IMR-90 (cell line): Measurements from ENCODE around the gene ALDOB. TPM values are rescaled to one million over a fixed set of nuclear protein-coding genes. Genes with fewer than 3 reads are reported as not detected.

ENCODE experiments used
- ATAC-seq: fragments of 200-7000 bp; cut with Tn5 transposase; 2 replicates; pipeline ENCODE4 v1.9.1; 2020; ENCODE audit warnings: low read depth, mild to moderate bottlenecking, moderate library complexity
- BruUV-seq: library from RNA; stranded (reverse); fragments of 400-500 nt; replicated peaks from 2 replicates; lab custom pipeline; 2021; lab: Mats Ljungman, UMichigan
- CTCF ChIA-PET: fragments of 300-600 bp; formaldehyde crosslinking; extraction: SDS; loops from one replicate; lab custom pipeline; 2021; ENCODE audit warnings: antibody characterized with exemption; lab: Yijun Ruan, JAX
- POLR2A ChIA-PET: fragments of 300-600 bp; sonication (Branson Sonifier 250); formaldehyde crosslinking; loops from one replicate; lab custom pipeline; 2022; ENCODE audit warnings: antibody characterized with exemption; ENCODE audit not compliant: unreplicated experiment; lab: Charles Lee
- DNase-seq: peaks from one replicate; pipeline ENCODE4 v3.0.0; 2013
- H2AFZ ChIP-seq: replicated peaks from 2 replicates; pipeline ENCODE3; 2013; ENCODE audit warnings: low read length, mild to moderate bottlenecking; ENCODE audit not compliant: poor library complexity
- H2AK5ac ChIP-seq: 2 replicates; pipeline ENCODE4 v1.6.1; 2013; ENCODE audit warnings: low read depth, low read length, inconsistent platforms
- H2AK9ac ChIP-seq: replicated peaks from 2 replicates; pipeline ENCODE3; 2013; ENCODE audit warnings: mild to moderate bottlenecking, low read depth, low read length, moderate library complexity; ENCODE audit not compliant: poor library complexity
- H2BK120ac ChIP-seq: 2 replicates; pipeline ENCODE4 v1.6.1; 2013; ENCODE audit warnings: low read depth, low read length, inconsistent platforms
- H2BK15ac ChIP-seq: 3 replicates; pipeline ENCODE4 v1.6.1; 2013; ENCODE audit warnings: low read depth, low read length, inconsistent platforms
- H2BK20ac ChIP-seq: 2 replicates; pipeline ENCODE4 v1.6.1; 2013; ENCODE audit warnings: low read depth, mild to moderate bottlenecking, inconsistent platforms, low read length, moderate library complexity
- H2BK5ac ChIP-seq: 2 replicates; pipeline ENCODE4 v1.6.1; 2013; ENCODE audit warnings: mild to moderate bottlenecking, low read depth, low read length, inconsistent platforms; ENCODE audit not compliant: poor library complexity, severe bottlenecking
- H3K14ac ChIP-seq: replicated peaks from 2 replicates; pipeline ENCODE4 v1.6.1; 2013; ENCODE audit warnings: low read depth, low read length, inconsistent platforms
- H3K18ac ChIP-seq: 2 replicates; pipeline ENCODE4 v1.6.1; 2013; ENCODE audit warnings: low read depth, low read length, control low read depth
- H3K23ac ChIP-seq: 2 replicates; pipeline ENCODE4 v1.6.1; 2013; ENCODE audit warnings: low read depth, low read length, inconsistent platforms
- H3K27ac ChIP-seq: 2 replicates; pipeline ENCODE4 v1.5.1; 2013; ENCODE audit warnings: mild to moderate bottlenecking, control low read depth, low read length; ENCODE audit not compliant: insufficient read depth
- H3K27me3 ChIP-seq: 2 replicates; pipeline ENCODE4 v1.6.1; 2013; ENCODE audit warnings: low read length; ENCODE audit not compliant: control insufficient read depth, insufficient read depth
- H3K36me3 ChIP-seq: 2 replicates; pipeline ENCODE4 v1.6.1; 2013; ENCODE audit warnings: low read length, mixed read lengths; ENCODE audit not compliant: control insufficient read depth, insufficient read depth
- H3K4ac ChIP-seq: 2 replicates; pipeline ENCODE4 v1.6.1; 2013; ENCODE audit warnings: low read depth, low read length, inconsistent platforms
- H3K4me1 ChIP-seq: 2 replicates; pipeline ENCODE4 v1.6.1; 2013; ENCODE audit warnings: low read length, mixed read lengths; ENCODE audit not compliant: control insufficient read depth, insufficient read depth
- H3K4me2 ChIP-seq: 2 replicates; pipeline ENCODE4 v1.6.1; 2013; ENCODE audit warnings: low read depth, mild to moderate bottlenecking, control low read depth, low read length, moderate library complexity
- H3K4me3 ChIP-seq: 2 replicates; pipeline ENCODE4 v1.5.1; 2013; ENCODE audit warnings: low read depth, mild to moderate bottlenecking, control low read depth, low read length, moderate library complexity; ENCODE audit not compliant: insufficient read depth
- H3K56ac ChIP-seq: 2 replicates; pipeline ENCODE4 v1.6.1; 2013; ENCODE audit warnings: low read length, inconsistent platforms; ENCODE audit not compliant: insufficient read depth; ENCODE audit errors: extremely low read depth
- H3K79me1 ChIP-seq, 2 experiments: 2 replicates each; pipeline ENCODE4 v1.6.1; 2013; ENCODE audit warnings: low read length in 2 of 2, inconsistent platforms in 1 of 2, low read depth in 1 of 2
- H3K9ac ChIP-seq: 2 replicates; pipeline ENCODE4 v1.6.1; 2013; ENCODE audit warnings: low read depth, low read length, control low read depth
- H3K9me1 ChIP-seq: 2 replicates; pipeline ENCODE4 v1.6.1; 2013; ENCODE audit warnings: low read length, inconsistent platforms; ENCODE audit not compliant: insufficient read depth
- H3K9me3 ChIP-seq: 2 replicates; pipeline ENCODE4 v1.6.1; 2013; ENCODE audit warnings: low read length; ENCODE audit not compliant: control insufficient read depth, insufficient read depth
- H4K20me1 ChIP-seq: 2 replicates; pipeline ENCODE4 v1.6.1; 2013; ENCODE audit warnings: low read length, inconsistent platforms; ENCODE audit not compliant: insufficient read depth
- H4K5ac ChIP-seq: 2 replicates; pipeline ENCODE4 v1.6.1; 2013; ENCODE audit warnings: mild to moderate bottlenecking, low read depth, low read length, control low read depth
- H4K8ac ChIP-seq, 2 experiments: 2 replicates each; pipeline ENCODE4 v1.6.1; 2013; ENCODE audit warnings: low read depth in 2 of 2, low read length in 2 of 2, control low read depth in 1 of 2, inconsistent platforms in 1 of 2
- H4K91ac ChIP-seq: 2 replicates; pipeline ENCODE4 v1.6.1; 2013; ENCODE audit warnings: low read depth, low read length, inconsistent platforms; ENCODE audit not compliant: insufficient read depth
- BHLHE40 ChIP-seq: fragments of 150-350 bp; IDR thresholded peaks from 2 replicates; pipeline ENCODE4 v1.6.1; 2016; ENCODE audit warnings: mild to moderate bottlenecking, low read depth, low read length
- CHD1 ChIP-seq: IDR thresholded peaks from 2 replicates; pipeline ENCODE4 v1.6.1; 2012; ENCODE audit warnings: low read depth, low read length, improper control_type of control experiment
- MAFK ChIP-seq: IDR thresholded peaks from 2 replicates; pipeline ENCODE4 v1.6.1; 2012; ENCODE audit warnings: low read depth, low read length, improper control_type of control experiment
- MAZ ChIP-seq: IDR thresholded peaks from 2 replicates; pipeline ENCODE4 v1.6.1; 2012; ENCODE audit warnings: low read depth, mild to moderate bottlenecking, low read length, improper control_type of control experiment, moderate library complexity, borderline replicate concordance
- MXI1 ChIP-seq: IDR thresholded peaks from 2 replicates; pipeline ENCODE4 v1.6.1; 2012; ENCODE audit warnings: low read depth, mild to moderate bottlenecking, low read length, moderate library complexity, borderline replicate concordance
- RAD21 ChIP-seq: IDR thresholded peaks from 2 replicates; pipeline ENCODE4 v1.6.1; 2012; ENCODE audit warnings: low read length, improper control_type of control experiment
- SMC3 ChIP-seq: fragments of 150-350 bp; IDR thresholded peaks from 2 replicates; pipeline ENCODE4 v1.6.1; 2016; ENCODE audit warnings: low read depth, mild to moderate bottlenecking, antibody characterized with exemption, low read length, moderate library complexity
- WGBS, 2 experiments: methylation state at CpG; one replicate each; pipeline versions ENCODE4 v1.1.5 to v1.1.7; 2013; ENCODE audit warnings: missing lambda C conversion rate in 2 of 2; ENCODE audit not compliant: insufficient read length in 1 of 2; ENCODE audit errors: extremely low coverage in 2 of 2; 5-methylcytosine and 5-hydroxymethylcytosine counted together
- dilution Hi-C: fragments of 300-500 bp; cut with HindIII; formaldehyde crosslinking; loops from one replicate; pipeline ENCODE4 v1.14.3; 2018; ENCODE audit warnings: low sequenced_read_pairs; ENCODE audit not compliant: unreplicated experiment
- in situ Hi-C: fragments of 300-500 bp; cut with MboI; formaldehyde crosslinking; loops from 3 replicates; pipeline ENCODE4 v1.14.3; 2019; ENCODE audit warnings: low sequenced_read_pairs, inconsistent platforms, mixed read lengths
- intact Hi-C: fragments of 100-400 bp; cut with micrococcal nuclease; formaldehyde crosslinking; loops from 2 replicates; pipeline ENCODE4 v1.10.0; 2022
- polyA plus RNA-seq, 3 experiments: library from polyadenylated mRNA; depleted of rRNA; stranded (reverse); fragments of >200 nt; gene quantifications; 2 replicates each; pipeline ENCODE4 v1.2.3, GENCODE V29; 2012; ENCODE audit warnings: low replicate concordance in 1 of 3
- total RNA-seq: library from RNA; depleted of rRNA; stranded (reverse); fragments of >200 nt; gene quantifications from 2 replicates; pipeline ENCODE4 v1.2.3, GENCODE V29; 2012
- TF ChIP-seq, protein P1 (sequence below): fragments of 150-350 bp; IDR thresholded peaks from 2 replicates; pipeline ENCODE4 v1.6.1; 2017; ENCODE audit warnings: mild to moderate bottlenecking, antibody characterized with exemption, low read length, low read depth
- TF ChIP-seq, protein P2 (sequence below): conservative IDR thresholded peaks from 2 replicates; pipeline ENCODE4 v1.5.1; 2012; ENCODE audit warnings: mild to moderate bottlenecking, low read depth, low read length, improper control_type of control experiment
- TF ChIP-seq, protein P3 (sequence below): fragments of 150-350 bp; IDR thresholded peaks from 2 replicates; pipeline ENCODE4 v1.6.1; 2016; ENCODE audit warnings: low read depth, mild to moderate bottlenecking, low read length, moderate library complexity, borderline replicate concordance

Gene ALDOB
- total and polyA plus RNA-seq, 2 of the 4 experiments (the other 2 are of a cell fraction), result not detected

DNA sequence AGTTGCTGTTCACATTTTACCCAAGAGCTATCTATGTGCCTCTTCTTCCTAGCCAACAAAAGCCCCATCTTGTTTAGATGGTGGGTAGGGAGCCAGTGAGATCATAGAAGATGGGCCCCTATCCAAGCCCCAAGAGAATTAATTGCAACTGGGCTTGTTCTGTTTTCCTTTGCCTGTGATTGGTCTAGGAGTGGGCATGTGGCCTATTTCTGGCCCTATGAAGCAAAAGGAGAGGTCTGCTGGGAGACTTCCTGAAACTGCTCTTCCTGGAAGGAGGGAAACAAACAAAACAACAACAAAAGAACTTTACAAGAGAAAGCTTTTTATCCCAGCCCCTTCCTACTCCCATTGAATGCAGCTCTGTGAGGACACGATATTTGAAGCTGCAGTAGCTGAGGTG, 32.5 kb upstream of the ALDOB start:
- in situ Hi-C loops (no loop called here), dilution Hi-C loops (no loop called here), intact Hi-C loops (no loop called here)
- H4K8ac ChIP-seq, result no peak overlapping the region
- H3K27me3 ChIP-seq, result no peaks in the 10 kb centered on the region
- no peak for DNase-seq
- H4K5ac ChIP-seq, result no peak overlapping the region
- no peaks in the 10 kb centered on the region for H3K79me1 ChIP-seq
- H3K9ac ChIP-seq, result no peak overlapping the region
- no peak overlapping the region for H3K14ac ChIP-seq
- ChIA-PET CTCF (interaction anchor here (1.0 to 2.4 kb wide), 3 partner anchors 10 to 62 kb away, joined by 4 to 11 read pairs (median 9); a partner anchor contains a TSS), POLR2A (no interaction called here)
- no peak overlapping the region for H3K56ac ChIP-seq
- H2AK5ac ChIP-seq, result no peak overlapping the region
- no peak overlapping the region for H2BK15ac ChIP-seq
- no peaks in the 10 kb centered on the region for H4K20me1 ChIP-seq
- H3K4ac ChIP-seq, result no peak overlapping the region
- no peak overlapping the region for H3K4me3 ChIP-seq
- no peaks in the 10 kb centered on the region for H3K9me3 ChIP-seq
- H4K91ac ChIP-seq, result no peak overlapping the region
- no peak overlapping the region for H2AFZ ChIP-seq
- no TSS peak for BruUV-seq
- WGBS, 2 experiments, result no CpG with 5 or more reads among the region's 1 CpG
- no peak overlapping the region for H2BK5ac ChIP-seq
- H3K27ac ChIP-seq, result no peak overlapping the region
- no peak overlapping the region for H3K23ac ChIP-seq
- no peaks in the 10 kb centered on the region for H3K4me1 ChIP-seq
- no peak overlapping the region for H2BK20ac ChIP-seq
- H3K4me2 ChIP-seq, result no peak overlapping the region
- no peak for ATAC-seq
- H3K9me1 ChIP-seq, result no peaks in the 10 kb centered on the region; the same call in 1 of the 2 replicates
- no peaks in the 10 kb centered on the region for H3K36me3 ChIP-seq
- no peak overlapping the region for H2AK9ac ChIP-seq
- TF ChIP-seq, protein P1, sequence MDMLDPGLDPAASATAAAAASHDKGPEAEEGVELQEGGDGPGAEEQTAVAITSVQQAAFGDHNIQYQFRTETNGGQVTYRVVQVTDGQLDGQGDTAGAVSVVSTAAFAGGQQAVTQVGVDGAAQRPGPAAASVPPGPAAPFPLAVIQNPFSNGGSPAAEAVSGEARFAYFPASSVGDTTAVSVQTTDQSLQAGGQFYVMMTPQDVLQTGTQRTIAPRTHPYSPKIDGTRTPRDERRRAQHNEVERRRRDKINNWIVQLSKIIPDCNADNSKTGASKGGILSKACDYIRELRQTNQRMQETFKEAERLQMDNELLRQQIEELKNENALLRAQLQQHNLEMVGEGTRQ, result no peak
- TF ChIP-seq, protein P2, sequence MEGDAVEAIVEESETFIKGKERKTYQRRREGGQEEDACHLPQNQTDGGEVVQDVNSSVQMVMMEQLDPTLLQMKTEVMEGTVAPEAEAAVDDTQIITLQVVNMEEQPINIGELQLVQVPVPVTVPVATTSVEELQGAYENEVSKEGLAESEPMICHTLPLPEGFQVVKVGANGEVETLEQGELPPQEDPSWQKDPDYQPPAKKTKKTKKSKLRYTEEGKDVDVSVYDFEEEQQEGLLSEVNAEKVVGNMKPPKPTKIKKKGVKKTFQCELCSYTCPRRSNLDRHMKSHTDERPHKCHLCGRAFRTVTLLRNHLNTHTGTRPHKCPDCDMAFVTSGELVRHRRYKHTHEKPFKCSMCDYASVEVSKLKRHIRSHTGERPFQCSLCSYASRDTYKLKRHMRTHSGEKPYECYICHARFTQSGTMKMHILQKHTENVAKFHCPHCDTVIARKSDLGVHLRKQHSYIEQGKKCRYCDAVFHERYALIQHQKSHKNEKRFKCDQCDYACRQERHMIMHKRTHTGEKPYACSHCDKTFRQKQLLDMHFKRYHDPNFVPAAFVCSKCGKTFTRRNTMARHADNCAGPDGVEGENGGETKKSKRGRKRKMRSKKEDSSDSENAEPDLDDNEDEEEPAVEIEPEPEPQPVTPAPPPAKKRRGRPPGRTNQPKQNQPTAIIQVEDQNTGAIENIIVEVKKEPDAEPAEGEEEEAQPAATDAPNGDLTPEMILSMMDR, result no peak
- TF ChIP-seq MAFK (no peak), MXI1 (no peak), BHLHE40 (no peak), RAD21 (no peak), MAZ (no peak), SMC3 (no peak), CHD1 (no peak)
- TF ChIP-seq, protein P3, sequence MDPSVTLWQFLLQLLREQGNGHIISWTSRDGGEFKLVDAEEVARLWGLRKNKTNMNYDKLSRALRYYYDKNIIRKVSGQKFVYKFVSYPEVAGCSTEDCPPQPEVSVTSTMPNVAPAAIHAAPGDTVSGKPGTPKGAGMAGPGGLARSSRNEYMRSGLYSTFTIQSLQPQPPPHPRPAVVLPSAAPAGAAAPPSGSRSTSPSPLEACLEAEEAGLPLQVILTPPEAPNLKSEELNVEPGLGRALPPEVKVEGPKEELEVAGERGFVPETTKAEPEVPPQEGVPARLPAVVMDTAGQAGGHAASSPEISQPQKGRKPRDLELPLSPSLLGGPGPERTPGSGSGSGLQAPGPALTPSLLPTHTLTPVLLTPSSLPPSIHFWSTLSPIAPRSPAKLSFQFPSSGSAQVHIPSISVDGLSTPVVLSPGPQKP, result no peak
- no peak overlapping the region for H2BK120ac ChIP-seq
- no peak overlapping the region for H3K18ac ChIP-seq
